HEK293T (cell line): ENCODE measurements around the gene SMIM13.

ENCODE experiments used
- ARNT ChIP-seq: fragments of 450-650 bp; IDR thresholded peaks from 2 replicates; pipeline ENCODE4 v1.6.1; 2017; ENCODE audit warnings: mild to moderate bottlenecking
- ELF4 ChIP-seq: fragments of 450-650 bp; IDR thresholded peaks from 2 replicates; pipeline ENCODE4 v1.6.1; 2017; ENCODE audit warnings: antibody characterized with exemption
- HDGF ChIP-seq: fragments of 450-650 bp; IDR thresholded peaks from 2 replicates; pipeline ENCODE4 v1.6.1; 2017; ENCODE audit warnings: antibody characterized with exemption, borderline replicate concordance
- L3MBTL2 ChIP-seq: fragments of 450-650 bp; conservative IDR thresholded peaks from 2 replicates; pipeline ENCODE4 v1.6.1; 2016; ENCODE audit warnings: mild to moderate bottlenecking
- SUZ12 ChIP-seq: fragments of 450-650 bp; IDR thresholded peaks from 2 replicates; pipeline ENCODE4 v1.6.1; 2016; ENCODE audit warnings: mild to moderate bottlenecking

DNA sequence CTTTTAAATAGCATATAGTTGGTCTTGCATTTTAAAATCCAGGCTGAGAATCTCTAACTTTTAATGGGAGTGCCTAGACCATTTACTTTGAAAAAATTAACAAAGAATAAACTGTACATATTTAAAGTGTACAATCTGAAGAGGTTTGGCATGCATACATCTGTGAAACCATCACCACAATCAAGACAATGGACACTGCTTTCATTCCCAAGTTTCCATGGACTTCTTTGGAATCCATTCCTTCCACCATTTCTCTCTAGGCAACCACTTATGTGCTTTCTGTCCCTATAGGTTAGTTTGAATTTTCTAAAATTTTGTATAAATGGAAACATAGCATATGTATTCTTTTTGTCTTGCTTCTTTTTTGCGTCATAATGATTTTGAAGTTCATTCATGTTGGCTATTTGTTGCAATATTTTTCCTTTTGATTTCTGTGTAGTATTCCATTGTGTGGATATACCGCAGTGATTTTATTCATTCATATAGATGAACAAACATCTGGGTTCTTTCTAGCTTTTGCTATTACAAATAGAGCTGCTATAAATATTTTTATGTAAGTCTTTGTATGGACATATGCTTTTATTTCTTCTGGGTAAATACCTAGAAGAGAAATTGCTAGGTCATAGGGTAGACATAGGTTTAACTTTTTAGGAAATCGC, 88.0 kb downstream of the SMIM13 start:
- no peak for TF ChIP-seq SUZ12
- no peak for TF ChIP-seq ELF4
- TF ChIP-seq ARNT, result no peak
- no peak for TF ChIP-seq HDGF
- no peak for TF ChIP-seq L3MBTL2
